Neural cell (in vitro differentiated cells): ENCODE data around the gene KCNK7.

ENCODE experiments used
- CTCF ChIP-seq: fragments of 450-650 bp; IDR thresholded peaks from 2 replicates; pipeline ENCODE4 v1.5.1; 2014; ENCODE audit warnings: antibody characterized with exemption, mild to moderate bottlenecking, moderate library complexity; ENCODE audit not compliant: poor library complexity, severe bottlenecking
- EP300 ChIP-seq: fragments of 450-650 bp; conservative IDR thresholded peaks from 2 replicates; pipeline ENCODE4 v1.6.1; 2014; ENCODE audit warnings: antibody characterized with exemption, mild to moderate bottlenecking, moderate library complexity; ENCODE audit not compliant: poor library complexity, severe bottlenecking
- MXI1 ChIP-seq: fragments of 450-650 bp; conservative IDR thresholded peaks from 2 replicates; pipeline ENCODE4 v1.6.1; 2014; ENCODE audit warnings: antibody characterized with exemption, mild to moderate bottlenecking; ENCODE audit not compliant: poor library complexity, severe bottlenecking
- POLR2AphosphoS5 ChIP-seq: IDR thresholded peaks from 2 replicates; pipeline ENCODE4 v1.6.1; 2012
- REST ChIP-seq: IDR thresholded peaks from 2 replicates; pipeline ENCODE4 v1.6.1; 2012; ENCODE audit warnings: borderline replicate concordance
- SMC3 ChIP-seq: fragments of 450-650 bp; conservative IDR thresholded peaks from 2 replicates; pipeline ENCODE4 v1.6.1; 2014; ENCODE audit warnings: antibody characterized with exemption, mild to moderate bottlenecking, moderate library complexity; ENCODE audit not compliant: poor library complexity
- TAF1 ChIP-seq: IDR thresholded peaks from 2 replicates; pipeline ENCODE4 v1.6.1; 2012; ENCODE audit warnings: low read depth

- TF ChIP-seq EP300 (no peak), REST (no peak), POLR2AphosphoS5 (no peak), CTCF (no peak), TAF1 (no peak), SMC3 (no peak), MXI1 (no peak)
These were observed 6.0 kb downstream of the KCNK7 start for GRCh38 chr11:65589444-65590239.
